Activated T-helper 1 cell treated with anti-CD3 and anti-CD28 coated beads, Interleukin-12 subunit alpha, Interleukin-12 subunit beta, Interleukin-2, Interleukin-4 antibody, amounts not matched to agents 30 ng/mL and 10 ng/mL and 1 ng/mL, durations not matched to agents 14 hours and 24 hours and 36 hours (primary cell): ENCODE results near the gene SLC25A11. TPM values are rescaled to one million over a fixed set of nuclear protein-coding genes. Genes with fewer than 3 reads are reported as not detected.
A peak's percentile ranks its signal among the peaks of the same experiment; 100 is the strongest.
"Not testable (repeated sequence)": the region's sequence is repeated elsewhere in the genome, so short reads cannot be mapped to it uniquely, and the experiment has no call there.

Experiments
- DNase-seq: peaks from one replicate; pipeline ENCODE4 v3.0.0; 2021; ENCODE audit warnings: low spot score
- H3K27ac Mint-ChIP-seq: one replicate; pipeline ENCODE4 v1.8.0; 2021; ENCODE audit warnings: mild to moderate bottlenecking, mixed read lengths
- H3K27me3 Mint-ChIP-seq: one replicate; pipeline ENCODE4 v1.8.0; 2022; ENCODE audit warnings: mild to moderate bottlenecking, moderate library complexity, mixed read lengths; ENCODE audit not compliant: insufficient read depth
- H3K36me3 Mint-ChIP-seq: one replicate; pipeline ENCODE4 v1.8.0; 2021; ENCODE audit warnings: low read depth, mixed read lengths
- H3K4me1 Mint-ChIP-seq: one replicate; pipeline ENCODE4 v1.8.0; 2021; ENCODE audit warnings: low read depth, mixed read lengths
- H3K4me3 Mint-ChIP-seq: one replicate; pipeline ENCODE4 v1.8.0; 2021; ENCODE audit warnings: mild to moderate bottlenecking, moderate library complexity, mixed read lengths
- H3K9me3 Mint-ChIP-seq: one replicate; pipeline ENCODE4 v1.8.0; 2021; ENCODE audit warnings: mixed read lengths
- intact Hi-C: fragments of 100-400 bp; cut with micrococcal nuclease; formaldehyde crosslinking; loops from one replicate; pipeline ENCODE4 v1.15.1; 2024
- total RNA-seq: library from RNA; stranded (reverse); gene quantifications from 2 replicates; pipeline ENCODE4 v1.2.3, GENCODE V29; 2022

Gene SLC25A11
- total RNA-seq, 1 donor from 2014 or later = 116 TPM

GRCh38 chr17:4938069-4938491 lies 1.8 kb downstream of the SLC25A11 start:
- Mint-ChIP-seq H3K4me3 (peak overlapping the region; percentile 100), H3K36me3 (peaks cover 51% of the 10 kb centered on the region), H3K27me3 (no peaks in the 10 kb centered on the region), H3K4me1 (peaks cover 51% of the 10 kb centered on the region), H3K9me3 (no peaks in the 10 kb centered on the region), H3K27ac (no peak overlapping the region)
- DNase-seq = no peak
- intact Hi-C loops = no loop called here

- no peak overlapping the region for H3K27ac Mint-ChIP-seq
- peaks cover 46% of the 10 kb centered on the region for H3K36me3 Mint-ChIP-seq
- peak overlapping the region; percentile 45 for H3K4me3 Mint-ChIP-seq
- no peaks in the 10 kb centered on the region for H3K9me3 Mint-ChIP-seq
- peaks cover 46% of the 10 kb centered on the region for H3K4me1 Mint-ChIP-seq
- intact Hi-C loops = no loop called here
- H3K27me3 Mint-ChIP-seq = no peaks in the 10 kb centered on the region
- no peak for DNase-seq
Observed at GRCh38 chr17:4937553-4937952, 2.3 kb downstream of the SLC25A11 start.

- Mint-ChIP-seq H3K4me3 (no peak overlapping the region), H3K9me3 (no peaks in the 10 kb centered on the region), H3K27ac (peak overlapping the region; percentile 19), H3K4me1 (peaks cover 35% of the 10 kb centered on the region), H3K36me3 (peaks cover 36% of the 10 kb centered on the region), H3K27me3 (no peaks in the 10 kb centered on the region)
- DNase-seq = no peak
- intact Hi-C loops = no loop called here
Observed at GRCh38 chr17:4936436-4936835, 3.4 kb downstream of the SLC25A11 start.

GRCh38 chr17:4935650-4936049 lies 4.2 kb downstream of the SLC25A11 start:
- H3K4me3 Mint-ChIP-seq = no peak overlapping the region
- H3K4me1 Mint-ChIP-seq = peaks cover 27% of the 10 kb centered on the region
- no peaks in the 10 kb centered on the region for H3K9me3 Mint-ChIP-seq
- peaks cover 39% of the 10 kb centered on the region for H3K36me3 Mint-ChIP-seq
- intact Hi-C loops = no loop called here
- DNase-seq = no peak
- no peak overlapping the region for H3K27ac Mint-ChIP-seq
- H3K27me3 Mint-ChIP-seq = no peaks in the 10 kb centered on the region

- Mint-ChIP-seq H3K27ac (peak overlapping the region; percentile 63), H3K9me3 (no peaks in the 10 kb centered on the region), H3K27me3 (no peaks in the 10 kb centered on the region), H3K4me1 (peaks cover 27% of the 10 kb centered on the region), H3K4me3 (no peak overlapping the region), H3K36me3 (peaks cover 41% of the 10 kb centered on the region)
- intact Hi-C loops = no loop called here
- no peak for DNase-seq
Observed at GRCh38 chr17:4934173-4934979, 5.5 kb downstream of the SLC25A11 start.

GRCh38 chr17:4933646-4934045 lies 6.2 kb downstream of the SLC25A11 start:
- intact Hi-C loops = no loop called here
- H3K9me3 Mint-ChIP-seq = no peaks in the 10 kb centered on the region
- H3K27ac Mint-ChIP-seq = peak overlapping the region; percentile 63
- no peak overlapping the region for H3K4me3 Mint-ChIP-seq
- no peak for DNase-seq
- H3K27me3 Mint-ChIP-seq = no peaks in the 10 kb centered on the region
- H3K36me3 Mint-ChIP-seq = peaks cover 45% of the 10 kb centered on the region
- H3K4me1 Mint-ChIP-seq = peaks cover 21% of the 10 kb centered on the region

GRCh38 chr17:4932756-4933155 lies 7.1 kb downstream of the SLC25A11 start:
- Mint-ChIP-seq H3K4me3 (no peak overlapping the region), H3K9me3 (no peaks in the 10 kb centered on the region), H3K4me1 (peaks cover 16% of the 10 kb centered on the region), H3K36me3 (peaks cover 44% of the 10 kb centered on the region), H3K27me3 (no peaks in the 10 kb centered on the region), H3K27ac (no peak overlapping the region)
- DNase-seq = no peak
- intact Hi-C loops = no loop called here

GRCh38 chr17:4931963-4932362 lies 7.9 kb downstream of the SLC25A11 start, which contains the start of gene GP1BA:
Gene GP1BA (plus strand): TSS chr17:4932277. CDS start chr17:4932605, 328 bp downstream.
- Mint-ChIP-seq H3K27ac (no peak within 1 kb of the TSS), H3K36me3 (peaks cover 40% of the 10 kb centered on the region), H3K4me1 (peaks cover 16% of the 10 kb centered on the region), H3K4me3 (no peak within 1 kb of the TSS), H3K9me3 (no peaks in the 10 kb centered on the region), H3K27me3 (no peaks in the 10 kb centered on the region)
- intact Hi-C loops = no loop called here
- DNase-seq = no peak

GRCh38 chr17:4928881-4929280 lies 11.0 kb downstream of the SLC25A11 start:
- no peaks in the 10 kb centered on the region for H3K27me3 Mint-ChIP-seq
- no peak overlapping the region for H3K27ac Mint-ChIP-seq
- H3K36me3 Mint-ChIP-seq = peaks cover 34% of the 10 kb centered on the region
- no peak overlapping the region for H3K4me3 Mint-ChIP-seq
- no peaks in the 10 kb centered on the region for H3K9me3 Mint-ChIP-seq
- DNase-seq = no peak
- intact Hi-C loops = no loop called here
- H3K4me1 Mint-ChIP-seq = peaks cover 2% of the 10 kb centered on the region

GRCh38 chr17:4926577-4927335 lies 13.1 kb downstream of the SLC25A11 start:
- H3K27ac Mint-ChIP-seq, H3K4me3 Mint-ChIP-seq, intact Hi-C loops, H3K4me1 Mint-ChIP-seq, H3K9me3 Mint-ChIP-seq, H3K27me3 Mint-ChIP-seq, DNase-seq: not testable (repeated sequence)
- peaks cover 30% of the 10 kb centered on the region for H3K36me3 Mint-ChIP-seq

- no peak for DNase-seq
- Mint-ChIP-seq H3K4me3 (no peak overlapping the region), H3K9me3 (no peaks in the 10 kb centered on the region), H3K27me3 (no peaks in the 10 kb centered on the region), H3K4me1 (no peaks in the 10 kb centered on the region), H3K36me3 (peaks cover 6% of the 10 kb centered on the region), H3K27ac (no peak overlapping the region)
- intact Hi-C loops = no loop called here
Observed at GRCh38 chr17:4921320-4921719, 18.5 kb downstream of the SLC25A11 start.

GRCh38 chr17:4920351-4921048 lies 19.3 kb downstream of the SLC25A11 start:
- Mint-ChIP-seq H3K4me1 (no peaks in the 10 kb centered on the region), H3K36me3 (peaks cover 6% of the 10 kb centered on the region), H3K27me3 (no peaks in the 10 kb centered on the region), H3K4me3 (no peak overlapping the region), H3K27ac (no peak overlapping the region), H3K9me3 (no peaks in the 10 kb centered on the region)
- no peak for DNase-seq
- intact Hi-C loops = no loop called here
